Thyroid gland (tissue), 4 donors: ENCODE results near the gene DSPP. TPM values are rescaled to one million over a fixed set of nuclear protein-coding genes. Genes with fewer than 3 reads are reported as not detected.
A peak's percentile ranks its signal among the peaks of the same experiment; 100 is the strongest.
"Not testable (repeated sequence)": the region's sequence is repeated elsewhere in the genome, so short reads cannot be mapped to it uniquely, and the experiment has no call there.

Experiments used
- DNase-seq, 2 donors: peaks; one replicate each; pipeline ENCODE4 v3.0.0-alpha.2; 2019
- H3K27ac ChIP-seq, 3 donors: fragments of 200-600 bp; sonication (generic); 1 replicate in 2 of 3; 2 replicates in 1 of 3; pipeline ENCODE4 v1.5.1; 2016 to 2019; ENCODE audit warnings: mild to moderate bottlenecking in 1 of 3, moderate library complexity in 1 of 3
- H3K27me3 ChIP-seq: fragments of 200-600 bp; sonication (generic); one replicate; pipeline ENCODE4 v1.5.1; 2019
- H3K36me3 ChIP-seq, 2 donors: fragments of 200-600 bp; sonication (generic); one replicate each; pipeline ENCODE4 v1.5.1; 2016 to 2019
- H3K4me1 ChIP-seq, 2 donors: fragments of 200-600 bp; sonication (generic); one replicate each; pipeline ENCODE4 v1.5.1; 2017 to 2019
- H3K4me3 ChIP-seq, 3 donors: fragments of 200-600 bp; sonication (generic); replicated peaks in 1 of 3; 1 replicate in 2 of 3; 2 replicates in 1 of 3; pipeline ENCODE4 v1.5.1; 2016; ENCODE audit warnings: mild to moderate bottlenecking in 1 of 3
- H3K9me3 ChIP-seq: fragments of 200-600 bp; sonication (generic); one replicate; pipeline ENCODE4 v1.5.1; 2017
- CTCF ChIP-seq, 6 experiments: fragments of 200-600 bp in 3 of 6; fragments of 450-650 bp in 3 of 6; sonication (generic) in 3 of 6; IDR thresholded peaks; one replicate each; pipeline ENCODE4 v1.5.1; 2016 to 2019; ENCODE audit warnings: antibody characterized with exemption in 6 of 6, mild to moderate bottlenecking in 2 of 6, inconsistent platforms in 1 of 6, moderate library complexity in 1 of 6
- POLR2A ChIP-seq, 2 donors: fragments of 450-650 bp; IDR thresholded peaks; one replicate each; pipeline ENCODE4 v1.6.1; 2017; ENCODE audit warnings: antibody characterized with exemption in 2 of 2, mild to moderate bottlenecking in 2 of 2, moderate library complexity in 1 of 2
- WGBS, 2 donors: methylation state at CpG; one replicate each; pipeline ENCODE4 v1.1.5; 2017; 5-methylcytosine and 5-hydroxymethylcytosine counted together
- intact Hi-C: fragments of 100-400 bp; cut with DNase I; formaldehyde crosslinking; loops from one replicate; pipeline ENCODE4 v1.15.1; 2023
- total RNA-seq, 4 donors: library from RNA; depleted of rRNA; stranded (reverse); fragments of >200 nt; gene quantifications; one replicate each; pipeline ENCODE4 v1.2.3, GENCODE V29; 2016

Gene DSPP
- total RNA-seq, 4 donors from 2014 or later: 0.13 TPM; not detected in 3

- H3K27ac ChIP-seq: no peak overlapping the region
- no peak overlapping the region for H3K4me3 ChIP-seq
- DNase-seq: no peak
- no peak for TF ChIP-seq CTCF (IDR thresholded peaks at IDR 0.05)
- TF ChIP-seq POLR2A (IDR thresholded peaks at IDR 0.05): no peak
- WGBS, 2 donors: 79 to 92% methylated on average over 2 of the region's 2 CpGs
- H3K9me3 ChIP-seq: no peaks in the 10 kb centered on the region
- H3K4me1 ChIP-seq: no peaks in the 10 kb centered on the region
- H3K27me3 ChIP-seq: no peaks in the 10 kb centered on the region
- intact Hi-C loops: no loop called here
- H3K36me3 ChIP-seq: no peaks in the 10 kb centered on the region
These were observed 41.1 kb upstream of the DSPP start for GRCh38 chr4:87567191-87567590.

- Histone ChIP-seq H3K4me3 (no peak overlapping the region), H3K27me3 (no peaks in the 10 kb centered on the region), H3K27ac (no peak overlapping the region), H3K36me3 (no peaks in the 10 kb centered on the region), H3K4me1 (peaks cover 3 to 4% of the 10 kb centered on the region in 2 donors), H3K9me3 (no peaks in the 10 kb centered on the region)
- intact Hi-C loops: no loop called here
- WGBS, 2 donors: 88% methylated on average over 5 of the region's 5 CpGs
- TF ChIP-seq CTCF (IDR thresholded peaks at IDR 0.05) (no peak), POLR2A (IDR thresholded peaks at IDR 0.05) (no peak)
- no peak for DNase-seq
These were observed 38.0 kb upstream of the DSPP start for GRCh38 chr4:87570290-87570805.

GRCh38 chr4:87574376-87574775, 34.0 kb upstream of the DSPP start:
- H3K4me3 ChIP-seq, H3K27me3 ChIP-seq, H3K4me1 ChIP-seq, H3K36me3 ChIP-seq, H3K9me3 ChIP-seq, DNase-seq, intact Hi-C loops: not testable (repeated sequence)
- peak overlapping the region in 2 of 3 donors; percentile 20 to 24 for H3K27ac ChIP-seq

GRCh38 chr4:87574996-87575395, 33.3 kb upstream of the DSPP start:
- Histone ChIP-seq H3K27me3 (no peaks in the 10 kb centered on the region), H3K36me3 (no peaks in the 10 kb centered on the region), H3K9me3 (no peaks in the 10 kb centered on the region), H3K4me1 (peaks cover 7 to 8% of the 10 kb centered on the region in 2 donors), H3K27ac (peak overlapping the region in 2 of 3 donors; percentile 20 to 24), H3K4me3 (no peak overlapping the region)
- 43 to 50% methylated on average over 3 of the region's 3 CpGs for WGBS, 2 donors
- TF ChIP-seq CTCF (IDR thresholded peaks at IDR 0.05) (no peak), POLR2A (IDR thresholded peaks at IDR 0.05) (no peak)
- DNase-seq: no peak
- intact Hi-C loops: no loop called here

- Histone ChIP-seq H3K9me3 (no peaks in the 10 kb centered on the region), H3K4me1 (peaks cover 7 to 8% of the 10 kb centered on the region in 2 donors), H3K27ac (no peak overlapping the region), H3K27me3 (no peaks in the 10 kb centered on the region), H3K36me3 (no peaks in the 10 kb centered on the region), H3K4me3 (no peak overlapping the region)
- 92 to 96% methylated on average over 1 of the region's 1 CpG for WGBS, 2 donors
- intact Hi-C loops: no loop called here
- no peak for TF ChIP-seq CTCF (IDR thresholded peaks at IDR 0.05)
- TF ChIP-seq POLR2A (IDR thresholded peaks at IDR 0.05): no peak
- no peak for DNase-seq
These were observed 32.9 kb upstream of the DSPP start for GRCh38 chr4:87575408-87575807.

GRCh38 chr4:87575983-87576382, 32.3 kb upstream of the DSPP start:
- no peaks in the 10 kb centered on the region for H3K9me3 ChIP-seq
- no peaks in the 10 kb centered on the region for H3K36me3 ChIP-seq
- H3K4me3 ChIP-seq: no peak overlapping the region
- no peak for DNase-seq
- H3K4me1 ChIP-seq: peaks cover 7 to 8% of the 10 kb centered on the region in 2 donors
- no peak overlapping the region for H3K27ac ChIP-seq
- intact Hi-C loops: no loop called here
- no peaks in the 10 kb centered on the region for H3K27me3 ChIP-seq
- TF ChIP-seq POLR2A (IDR thresholded peaks at IDR 0.05): no peak
- TF ChIP-seq CTCF (IDR thresholded peaks at IDR 0.05): no peak
